Lower leg skin (tissue), 4 donors: ENCODE results near the gene RAD9A. TPM values are rescaled to one million over a fixed set of nuclear protein-coding genes. Genes with fewer than 3 reads are reported as not detected.

Experiments used
- DNase-seq, 2 donors: peaks; one replicate each; pipeline ENCODE4 v3.0.0-alpha.2; 2019; ENCODE audit warnings: low spot score in 2 of 2
- H3K4me3 ChIP-seq: fragments of 200-600 bp; sonication (generic); 2 replicates; pipeline ENCODE4 v1.5.1; 2017; ENCODE audit warnings: mild to moderate bottlenecking, low read depth; ENCODE audit not compliant: poor library complexity, severe bottlenecking
- POLR2A ChIP-seq, 2 donors: fragments of 450-650 bp; IDR thresholded peaks; one replicate each; pipeline ENCODE4 v1.6.1; 2016 to 2017; ENCODE audit warnings: antibody characterized with exemption in 2 of 2, mild to moderate bottlenecking in 1 of 2, moderate library complexity in 1 of 2
- whole genome bisulfite sequencing, 2 donors: methylation state at CpG; one replicate each; pipeline ENCODE4 v1.1.5; 2018; 5-methylcytosine and 5-hydroxymethylcytosine counted together
- intact Hi-C: fragments of 100-400 bp; cut with DNase I; formaldehyde crosslinking; loops from one replicate; pipeline ENCODE4 v1.15.0; 2023; ENCODE audit warnings: low total_unique reads
- total RNA-seq, 4 donors: library from RNA; depleted of rRNA; stranded (reverse); fragments of >200 nt; gene quantifications; one replicate each; pipeline ENCODE4 v1.1.0, GENCODE V29; 2016
- TF ChIP-seq, protein P1 (sequence below), 3 donors: fragments of 450-650 bp; IDR thresholded peaks; one replicate each; pipeline ENCODE4 v1.5.1; 2016; ENCODE audit warnings: antibody characterized with exemption in 3 of 3, mild to moderate bottlenecking in 3 of 3, moderate library complexity in 2 of 3

Gene RAD9A
- total RNA-seq, 4 donors from 2014 or later: 24.9 to 28.5 (median 27.2) TPM

- no peak for TF ChIP-seq POLR2A (IDR thresholded peaks at IDR 0.05)
- TF ChIP-seq, protein P1, sequence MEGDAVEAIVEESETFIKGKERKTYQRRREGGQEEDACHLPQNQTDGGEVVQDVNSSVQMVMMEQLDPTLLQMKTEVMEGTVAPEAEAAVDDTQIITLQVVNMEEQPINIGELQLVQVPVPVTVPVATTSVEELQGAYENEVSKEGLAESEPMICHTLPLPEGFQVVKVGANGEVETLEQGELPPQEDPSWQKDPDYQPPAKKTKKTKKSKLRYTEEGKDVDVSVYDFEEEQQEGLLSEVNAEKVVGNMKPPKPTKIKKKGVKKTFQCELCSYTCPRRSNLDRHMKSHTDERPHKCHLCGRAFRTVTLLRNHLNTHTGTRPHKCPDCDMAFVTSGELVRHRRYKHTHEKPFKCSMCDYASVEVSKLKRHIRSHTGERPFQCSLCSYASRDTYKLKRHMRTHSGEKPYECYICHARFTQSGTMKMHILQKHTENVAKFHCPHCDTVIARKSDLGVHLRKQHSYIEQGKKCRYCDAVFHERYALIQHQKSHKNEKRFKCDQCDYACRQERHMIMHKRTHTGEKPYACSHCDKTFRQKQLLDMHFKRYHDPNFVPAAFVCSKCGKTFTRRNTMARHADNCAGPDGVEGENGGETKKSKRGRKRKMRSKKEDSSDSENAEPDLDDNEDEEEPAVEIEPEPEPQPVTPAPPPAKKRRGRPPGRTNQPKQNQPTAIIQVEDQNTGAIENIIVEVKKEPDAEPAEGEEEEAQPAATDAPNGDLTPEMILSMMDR (IDR thresholded peaks at IDR 0.05): no peak
- DNase-seq: no peak
- WGBS, 2 donors: 67 to 72% methylated on average over 9 of the region's 9 CpGs
- intact Hi-C loops: no loop called here
- no peak overlapping the region for H3K4me3 ChIP-seq
Measured at GRCh38 chr11:67412495-67413179, 20.9 kb downstream of the RAD9A start.

GRCh38 chr11:67413266-67413849 is 21.6 kb downstream of the RAD9A start:
- intact Hi-C loops: no loop called here
- H3K4me3 ChIP-seq: no peak overlapping the region
- no peak for TF ChIP-seq POLR2A (IDR thresholded peaks at IDR 0.05)
- TF ChIP-seq, protein P1 (IDR thresholded peaks at IDR 0.05): no peak
- 81 to 82% methylated on average over 2 of the region's 2 CpGs for WGBS, 2 donors
- no peak for DNase-seq

- no peak within 1 kb of the TSS for H3K4me3 ChIP-seq
- DNase-seq: no peak
- TF ChIP-seq, protein P1 (IDR thresholded peaks at IDR 0.05): no peak
- no peak for TF ChIP-seq POLR2A (IDR thresholded peaks at IDR 0.05)
- intact Hi-C loops: no loop called here
- WGBS, 2 donors: 3 to 4% methylated on average over 20 to 40 of the region's 67 CpGs
Measured at GRCh38 chr11:67415501-67416304, 23.9 kb downstream of the RAD9A start, which contains the start of gene CARNS1. Gene CARNS1 (plus strand): TSS chr11:67415678. CDS start chr11:67416200, 522 bp downstream.

DNA sequence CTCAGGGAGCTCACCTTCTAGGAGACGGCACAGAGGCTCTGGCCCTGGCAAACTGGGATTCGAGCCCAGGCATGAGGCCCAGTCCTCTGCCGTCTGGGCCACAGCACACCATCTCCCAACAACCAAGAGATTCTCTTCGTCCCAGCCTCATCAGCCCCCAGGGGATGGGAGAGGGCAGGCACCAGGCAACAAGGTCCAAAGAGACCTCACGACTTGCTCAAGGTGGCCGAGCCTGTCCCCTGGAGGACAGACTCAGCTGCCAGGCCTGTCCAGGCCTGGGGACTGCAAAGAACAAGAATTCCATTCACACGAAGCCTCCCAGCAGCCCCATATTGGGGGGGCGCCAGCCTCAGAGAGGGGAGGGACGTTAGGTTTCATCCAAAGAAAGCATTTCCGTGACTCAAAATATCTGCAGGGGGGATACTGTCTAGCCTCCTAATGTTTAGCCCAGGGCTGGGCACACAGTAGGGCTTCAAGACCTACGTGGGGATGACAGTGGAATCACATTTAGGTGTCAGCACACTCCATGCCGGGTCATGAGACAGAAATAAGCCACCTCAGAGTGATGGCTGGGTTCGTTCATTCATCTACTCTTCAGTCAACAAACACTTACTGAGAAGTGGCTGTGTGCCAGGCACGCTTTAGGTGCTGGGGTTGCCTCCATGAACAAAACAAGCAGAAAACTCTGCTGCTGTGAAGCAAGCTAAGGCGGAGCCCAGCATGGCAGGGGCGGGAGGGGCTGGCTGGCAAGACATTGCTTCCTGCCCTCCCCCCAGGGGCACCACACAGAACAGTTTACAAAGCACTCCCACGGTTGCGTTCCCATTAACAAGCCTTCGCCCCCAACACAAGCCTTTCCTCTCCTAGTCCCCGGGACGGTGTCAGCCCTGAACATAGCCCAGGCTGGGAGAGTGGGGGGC is 24.9 kb downstream of the RAD9A start:
- DNase-seq: no peak
- 26 to 41% methylated on average over 19 to 21 of the region's 21 CpGs for WGBS, 2 donors
- intact Hi-C loops: no loop called here
- no peak overlapping the region for H3K4me3 ChIP-seq
- TF ChIP-seq, protein P1 (IDR thresholded peaks at IDR 0.05): no peak
- TF ChIP-seq POLR2A (IDR thresholded peaks at IDR 0.05): no peak

DNA sequence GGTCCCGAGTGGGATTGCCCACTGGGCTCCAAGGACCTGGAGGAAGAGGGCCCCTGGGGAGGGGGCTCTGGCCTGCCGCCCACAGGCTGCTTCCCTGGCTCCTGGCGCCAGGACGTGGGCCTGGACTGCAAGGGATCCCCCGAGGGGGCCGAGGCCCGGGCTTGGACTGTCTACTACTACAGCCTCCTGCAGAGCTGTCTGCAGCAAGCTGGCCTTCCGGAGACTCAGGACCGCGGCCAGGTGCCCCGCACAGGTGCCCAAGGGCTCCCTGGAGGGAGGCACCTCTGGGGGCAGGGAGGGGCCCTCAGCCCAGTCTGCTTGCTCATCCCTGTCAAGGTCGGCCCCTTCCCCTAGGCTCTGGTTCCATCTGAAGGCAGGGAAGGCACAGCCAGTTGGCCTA is 25.6 kb downstream of the RAD9A start:
- DNase-seq: no peak
- H3K4me3 ChIP-seq: no peak overlapping the region
- WGBS, 2 donors: 65 to 70% methylated on average over 5 to 12 of the region's 12 CpGs
- TF ChIP-seq POLR2A (IDR thresholded peaks at IDR 0.05): no peak
- TF ChIP-seq, protein P1 (IDR thresholded peaks at IDR 0.05): no peak
- intact Hi-C loops: no loop called here
